Keratinocyte (primary cell): ENCODE results near the gene NFATC2. TPM values are rescaled to one million over a fixed set of nuclear protein-coding genes. Genes with fewer than 3 reads are reported as not detected.

Experiments used
- DNase-seq: peaks from one replicate; pipeline ENCODE4 v3.0.0-alpha.2; 2011; ENCODE audit warnings: low read depth, missing footprints, low spot score
- FAIRE-seq: peaks from 2 replicates; lab custom pipeline; 2011; peaks lifted over from hg19 to GRCh38; lab: Jason Lieb, UNC
- H2AFZ ChIP-seq: 2 replicates; pipeline ENCODE4 v1.6.0; 2012; ENCODE audit warnings: low read length, control low read depth, inconsistent platforms; ENCODE audit not compliant: control insufficient read depth
- H3K27ac ChIP-seq: 2 replicates; pipeline ENCODE4 v1.5.1; 2011; ENCODE audit warnings: low read length; ENCODE audit not compliant: control insufficient read depth, insufficient read depth
- H3K27me3 ChIP-seq: 3 replicates; pipeline ENCODE4 v1.6.0; 2011; ENCODE audit warnings: low read length; ENCODE audit not compliant: control insufficient read depth, insufficient read depth; ENCODE audit errors: extremely low read depth
- H3K36me3 ChIP-seq, 2 experiments: 2 replicates in 1 of 2; 3 replicates in 1 of 2; pipeline ENCODE4 v1.5.1; 2011; ENCODE audit warnings: low read length in 2 of 2, mild to moderate bottlenecking in 1 of 2; ENCODE audit not compliant: control insufficient read depth in 2 of 2, insufficient read depth in 2 of 2; ENCODE audit errors: extremely low read depth in 1 of 2
- H3K4me1 ChIP-seq: 3 replicates; pipeline ENCODE4 v1.5.1; 2011; ENCODE audit warnings: low read length; ENCODE audit not compliant: control insufficient read depth, insufficient read depth; ENCODE audit errors: extremely low read depth
- H3K4me2 ChIP-seq: 3 replicates; pipeline ENCODE4 v1.6.0; 2011; ENCODE audit warnings: low read depth, low read length; ENCODE audit not compliant: control insufficient read depth, insufficient read depth; ENCODE audit errors: extremely low read depth
- H3K4me3 ChIP-seq, 3 experiments: fragments of 200-600 bp in 1 of 3; sonication (generic) in 1 of 3; 2 replicates in 2 of 3; 3 replicates in 1 of 3; pipeline ENCODE4 v1.5.1; 2011 to 2016; ENCODE audit warnings: low read length in 3 of 3, mild to moderate bottlenecking in 3 of 3, control low read depth in 2 of 3, inconsistent platforms in 1 of 3, low read depth in 1 of 3, mixed read lengths in 1 of 3, mixed run types in 1 of 3, moderate library complexity in 1 of 3; ENCODE audit not compliant: control insufficient read depth in 2 of 3, insufficient read depth in 2 of 3; ENCODE audit errors: extremely low read depth in 1 of 3
- H3K79me2 ChIP-seq: 2 replicates; pipeline ENCODE4 v1.6.0; 2012; ENCODE audit warnings: low read length; ENCODE audit not compliant: control insufficient read depth, insufficient read depth
- H3K9ac ChIP-seq: 3 replicates; pipeline ENCODE4 v1.6.0; 2011; ENCODE audit warnings: low read length; ENCODE audit not compliant: control insufficient read depth, insufficient read depth; ENCODE audit errors: extremely low read depth
- H3K9me1 ChIP-seq: 3 replicates; pipeline ENCODE4 v1.6.0; 2011; ENCODE audit warnings: low read length; ENCODE audit not compliant: control insufficient read depth, insufficient read depth; ENCODE audit errors: extremely low read depth
- H3K9me3 ChIP-seq: 2 replicates; pipeline ENCODE4 v1.5.1; 2012; ENCODE audit warnings: low read depth, low read length; ENCODE audit not compliant: control insufficient read depth
- H4K20me1 ChIP-seq: 3 replicates; pipeline ENCODE4 v1.6.0; 2011; ENCODE audit warnings: low read length; ENCODE audit not compliant: control insufficient read depth, insufficient read depth; ENCODE audit errors: extremely low read depth
- CTCF ChIP-seq, 3 experiments: IDR thresholded peaks in 1 of 3; conservative IDR thresholded peaks in 1 of 3; optimal IDR thresholded peaks in 1 of 3; 2 replicates in 2 of 3; 3 replicates in 1 of 3; pipeline versions ENCODE3 to v1.5.1; 2011; ENCODE audit warnings: low read length in 3 of 3, mild to moderate bottlenecking in 3 of 3, moderate library complexity in 2 of 3, control low read depth in 1 of 3, inconsistent platforms in 1 of 3; ENCODE audit not compliant: insufficient read depth in 2 of 3; ENCODE audit errors: extremely low read depth in 1 of 3
- EZH2 ChIP-seq: IDR thresholded peaks from one replicate; pipeline ENCODE4 v1.6.1; 2012; ENCODE audit warnings: inconsistent platforms, mild to moderate bottlenecking, low read length, moderate library complexity
- dilution Hi-C: fragments of 300-500 bp; cut with MboI; formaldehyde crosslinking; loops from one replicate; pipeline ENCODE4 v1.7.0; 2020; ENCODE audit warnings: low sequenced_read_pairs; ENCODE audit not compliant: extremely low pct_ligation_motif_present
- polyA plus RNA-seq, 5 experiments: library from polyadenylated mRNA; depleted of rRNA in 3 of 5; stranded (reverse) in 3 of 5; stranded (forward) in 1 of 5; unstranded in 1 of 5; fragments of >200 nt; gene quantifications; 1 replicate in 1 of 5; 2 replicates in 3 of 5; 3 replicates in 1 of 5; pipeline versions ENCODE4 v1.2.1 to v1.2.3, GENCODE V29; 2011 to 2012; ENCODE audit warnings: missing spikeins in 2 of 5, low read depth in 1 of 5, low replicate concordance in 1 of 5

Gene NFATC2
- polyA plus RNA-seq, 1 donor (not counting 4 experiments of a cell fraction or from before 2014, with no cell fraction given) = 0.05 TPM

- DNase-seq (no peak), FAIRE-seq (no peak)
- dilution Hi-C loops = no loop called here
- H2AFZ ChIP-seq = no peak overlapping the region
- no peak overlapping the region for H3K4me3 ChIP-seq
- H3K9me3 ChIP-seq = no peaks in the 10 kb centered on the region
- H3K36me3 ChIP-seq = no peaks in the 10 kb centered on the region
- no peak overlapping the region for H3K9ac ChIP-seq
- no peaks in the 10 kb centered on the region for H3K9me1 ChIP-seq
- H3K27me3 ChIP-seq = peaks cover 12% of the 10 kb centered on the region
- TF ChIP-seq CTCF (optimal IDR thresholded peaks at IDR 0.05 in 1 of 3, IDR thresholded peaks at IDR 0.05 in 1 of 3, conservative IDR thresholded peaks at IDR 0.05 in 1 of 3; ENCODE audit: extremely low read depth in 1 of 3, insufficient read depth in 2 of 3, low read length in 3 of 3) = no peak
- TF ChIP-seq EZH2 = no peak
- no peaks in the 10 kb centered on the region for H3K79me2 ChIP-seq
- H3K4me2 ChIP-seq = no peak overlapping the region
- H3K4me1 ChIP-seq = peaks cover 7% of the 10 kb centered on the region
- no peaks in the 10 kb centered on the region for H4K20me1 ChIP-seq
- H3K27ac ChIP-seq = no peak overlapping the region
These were observed 108.5 kb downstream of the NFATC2 start for GRCh38 chr20:51434026-51434425.

GRCh38 chr20:51432875-51433274 lies 109.6 kb downstream of the NFATC2 start:
- dilution Hi-C loops = no loop called here
- Histone ChIP-seq H3K9me3 (no peaks in the 10 kb centered on the region), H2AFZ (no peak overlapping the region), H3K36me3 (no peaks in the 10 kb centered on the region), H3K9me1 (no peaks in the 10 kb centered on the region), H3K27ac (no peak overlapping the region), H3K4me1 (peaks cover 7% of the 10 kb centered on the region), H3K4me2 (no peak overlapping the region), H3K79me2 (no peaks in the 10 kb centered on the region), H3K9ac (no peak overlapping the region), H3K27me3 (peaks cover 23% of the 10 kb centered on the region), H3K4me3 (no peak overlapping the region), H4K20me1 (no peaks in the 10 kb centered on the region)
- DNase-seq = no peak
- TF ChIP-seq CTCF (optimal IDR thresholded peaks at IDR 0.05 in 1 of 3, IDR thresholded peaks at IDR 0.05 in 1 of 3, conservative IDR thresholded peaks at IDR 0.05 in 1 of 3; ENCODE audit: extremely low read depth in 1 of 3, insufficient read depth in 2 of 3, low read length in 3 of 3) (no peak), EZH2 (no peak)
- FAIRE-seq = no peak
